Loucy (cell line): ENCODE measurements around the gene AATK.

Experiments
- EZH2phosphoT487 ChIP-seq: fragments of 200-600 bp; IDR thresholded peaks from 2 replicates; pipeline ENCODE4 v1.6.1; 2018; ENCODE audit warnings: antibody characterized with exemption, mild to moderate bottlenecking, moderate library complexity, borderline replicate concordance
- TF ChIP-seq, protein P1 (sequence below): fragments of 200-600 bp; sonication (generic); conservative IDR thresholded peaks from 2 replicates; pipeline ENCODE4 v1.5.1; 2014; ENCODE audit warnings: mild to moderate bottlenecking, antibody characterized with exemption, low read length

DNA sequence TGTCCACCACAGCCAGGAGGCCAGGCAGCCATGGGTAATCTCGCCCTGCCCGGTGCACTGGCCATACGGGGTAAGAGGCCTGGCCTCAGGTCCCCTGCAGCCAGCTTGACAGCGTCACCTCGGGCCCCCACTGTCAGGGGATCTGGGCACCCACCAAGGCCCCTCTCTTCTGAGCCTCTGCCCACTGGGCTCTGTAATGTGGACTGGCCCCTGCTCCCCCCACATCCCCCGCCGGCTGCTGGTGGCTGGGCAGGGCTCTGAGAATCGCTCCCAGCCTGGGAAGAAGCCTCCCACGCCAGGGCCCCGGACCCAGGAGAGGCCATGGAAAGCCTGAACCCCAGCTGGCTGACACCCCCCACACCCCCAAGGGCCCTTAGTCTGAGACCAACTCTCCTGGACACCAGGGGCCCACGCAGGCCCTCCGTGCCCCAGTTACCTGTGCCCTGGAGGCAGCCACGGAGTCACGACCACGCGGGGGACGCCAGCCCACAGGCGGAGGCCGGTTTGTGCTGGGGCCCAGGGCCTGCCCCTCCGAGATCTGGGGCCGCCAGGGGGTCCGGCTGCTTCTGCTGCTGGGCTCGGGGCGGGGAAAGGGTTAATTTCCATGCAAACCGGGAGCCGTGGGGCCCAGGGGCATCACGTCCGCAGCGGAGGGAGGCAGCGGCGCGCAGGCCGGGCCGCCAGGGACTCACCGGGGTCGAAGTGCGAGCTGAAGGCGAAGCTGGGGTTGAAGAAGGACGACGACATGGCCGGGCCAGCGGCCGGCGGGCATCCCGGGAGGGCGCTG lies 582 bp downstream of the AATK start, which contains the start of gene PVALEF:
- TF ChIP-seq, protein P1, sequence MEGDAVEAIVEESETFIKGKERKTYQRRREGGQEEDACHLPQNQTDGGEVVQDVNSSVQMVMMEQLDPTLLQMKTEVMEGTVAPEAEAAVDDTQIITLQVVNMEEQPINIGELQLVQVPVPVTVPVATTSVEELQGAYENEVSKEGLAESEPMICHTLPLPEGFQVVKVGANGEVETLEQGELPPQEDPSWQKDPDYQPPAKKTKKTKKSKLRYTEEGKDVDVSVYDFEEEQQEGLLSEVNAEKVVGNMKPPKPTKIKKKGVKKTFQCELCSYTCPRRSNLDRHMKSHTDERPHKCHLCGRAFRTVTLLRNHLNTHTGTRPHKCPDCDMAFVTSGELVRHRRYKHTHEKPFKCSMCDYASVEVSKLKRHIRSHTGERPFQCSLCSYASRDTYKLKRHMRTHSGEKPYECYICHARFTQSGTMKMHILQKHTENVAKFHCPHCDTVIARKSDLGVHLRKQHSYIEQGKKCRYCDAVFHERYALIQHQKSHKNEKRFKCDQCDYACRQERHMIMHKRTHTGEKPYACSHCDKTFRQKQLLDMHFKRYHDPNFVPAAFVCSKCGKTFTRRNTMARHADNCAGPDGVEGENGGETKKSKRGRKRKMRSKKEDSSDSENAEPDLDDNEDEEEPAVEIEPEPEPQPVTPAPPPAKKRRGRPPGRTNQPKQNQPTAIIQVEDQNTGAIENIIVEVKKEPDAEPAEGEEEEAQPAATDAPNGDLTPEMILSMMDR: no peak
- TF ChIP-seq EZH2phosphoT487: no peak
